Activated B cell treated with CpG ODN at 0.5 μM for 24 hours (primary cell): ENCODE results near the gene DGLUCY. TPM values are rescaled to one million over a fixed set of nuclear protein-coding genes. Genes with fewer than 3 reads are reported as not detected.
"Not testable (repeated sequence)": the region's sequence is repeated elsewhere in the genome, so short reads cannot be mapped to it uniquely, and the experiment has no call there.

Source experiments
- ATAC-seq: fragments of 200-7000 bp; cut with Tn5 transposase; one replicate; pipeline ENCODE4 v1.10.0; 2021; ENCODE audit warnings: low read depth, mild to moderate bottlenecking, moderate library complexity
- CTCF ChIA-PET: fragments of 350-600 bp; sonication (Branson Sonifier 250); formaldehyde crosslinking; loops from one replicate; lab custom pipeline; 2021; ENCODE audit warnings: antibody characterized with exemption; lab: Charles Lee
- POLR2A ChIA-PET: fragments of 350-600 bp; sonication (Branson Sonifier 250); formaldehyde crosslinking; loops from one replicate; lab custom pipeline; 2021; ENCODE audit warnings: antibody characterized with exemption; lab: Charles Lee
- DNase-seq: peaks from one replicate; pipeline ENCODE4 v3.0.0; 2022
- H3K27ac Mint-ChIP-seq: one replicate; pipeline ENCODE4 v1.8.0; 2020; ENCODE audit warnings: mixed read lengths
- H3K27me3 Mint-ChIP-seq: one replicate; pipeline ENCODE4 v1.8.0; 2021; ENCODE audit warnings: mixed read lengths
- H3K36me3 Mint-ChIP-seq: one replicate; pipeline ENCODE4 v1.8.0; 2021; ENCODE audit warnings: low read depth, mixed read lengths
- H3K4me1 Mint-ChIP-seq: one replicate; pipeline ENCODE4 v1.8.0; 2021; ENCODE audit warnings: mixed read lengths
- H3K4me3 Mint-ChIP-seq: one replicate; pipeline ENCODE4 v1.8.0; 2020; ENCODE audit warnings: mild to moderate bottlenecking, mixed read lengths
- H3K9me3 Mint-ChIP-seq: one replicate; pipeline ENCODE4 v1.8.0; 2020; ENCODE audit warnings: mixed read lengths
- intact Hi-C: fragments of 100-400 bp; cut with micrococcal nuclease; formaldehyde crosslinking; loops from one replicate; pipeline ENCODE4 v1.15.1; 2024
- total RNA-seq: library from RNA; stranded (reverse); gene quantifications from 2 replicates; pipeline ENCODE4 v1.2.3, GENCODE V29; 2022
- TF ChIP-seq, protein P1 (sequence below): fragments of 200-600 bp; IDR thresholded peaks from one replicate; pipeline ENCODE4 v1.8.0; 2022; ENCODE audit warnings: antibody characterized with exemption, mild to moderate bottlenecking

DGLUCY gene
- total RNA-seq, 1 donor from 2014 or later: 92.7 TPM

DNA sequence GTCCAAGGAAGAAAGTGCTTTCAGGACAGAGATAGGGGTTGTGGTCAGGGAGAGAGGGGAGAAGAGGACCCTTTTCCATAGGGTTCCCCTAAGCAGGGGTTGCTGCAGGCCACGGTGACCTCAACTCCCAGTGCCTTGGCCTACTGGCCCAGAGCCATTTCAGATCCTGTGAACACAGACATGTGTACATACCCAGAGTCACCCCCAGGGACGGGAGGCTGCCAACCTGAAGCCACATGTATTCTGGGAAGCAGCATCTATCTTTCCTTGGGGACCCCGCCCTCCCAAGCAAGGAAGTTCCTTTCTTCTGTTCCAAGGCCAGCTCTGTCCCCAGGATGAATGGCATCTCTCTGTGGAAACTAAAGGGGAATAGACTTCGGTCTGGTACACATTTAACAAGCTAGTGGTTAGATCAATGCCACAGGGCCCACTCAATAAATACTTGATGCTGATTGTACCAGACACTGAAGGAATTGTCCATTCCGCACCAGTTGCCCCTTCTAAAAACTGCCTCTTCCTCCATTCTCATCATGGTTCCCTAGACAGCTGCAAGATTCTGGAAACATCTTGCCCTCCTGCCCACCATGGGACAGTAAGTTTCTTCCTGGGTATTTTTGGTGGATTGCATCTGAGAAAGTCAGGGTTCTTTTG lies 25.2 kb upstream of the DGLUCY start:
- Mint-ChIP-seq H3K27ac (no peak overlapping the region), H3K27me3 (no peaks in the 10 kb centered on the region)

DNA sequence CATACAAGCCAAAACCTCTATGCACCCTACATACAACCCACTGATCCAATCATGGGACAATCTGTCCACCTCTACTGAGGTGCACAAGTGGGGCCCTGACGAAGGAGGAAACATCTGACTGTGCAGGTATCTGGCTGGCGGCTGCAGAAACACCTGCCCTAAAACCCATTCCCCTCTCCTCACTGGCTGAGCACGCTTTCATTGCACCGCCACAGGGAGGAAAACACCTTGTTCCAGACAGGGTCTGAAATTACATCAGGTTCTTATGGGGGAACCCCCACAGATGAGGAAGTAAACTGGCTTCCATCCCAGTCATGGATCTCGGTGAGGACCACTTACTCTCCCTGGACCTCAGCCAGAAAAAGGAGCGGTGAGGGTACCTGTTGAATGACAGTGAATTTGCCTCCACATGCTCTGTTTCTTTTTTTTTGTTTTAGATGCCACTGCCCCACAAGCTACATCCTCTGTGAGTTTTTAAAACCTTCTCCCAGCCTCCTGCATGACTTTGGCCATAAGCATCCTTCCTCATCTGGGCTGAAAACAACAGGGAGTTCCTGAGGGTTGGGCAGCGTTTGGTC lies 23.8 kb upstream of the DGLUCY start:
- ATAC-seq (no peak), DNase-seq (no peak)
- intact Hi-C loops: no loop called here
- TF ChIP-seq, protein P1, sequence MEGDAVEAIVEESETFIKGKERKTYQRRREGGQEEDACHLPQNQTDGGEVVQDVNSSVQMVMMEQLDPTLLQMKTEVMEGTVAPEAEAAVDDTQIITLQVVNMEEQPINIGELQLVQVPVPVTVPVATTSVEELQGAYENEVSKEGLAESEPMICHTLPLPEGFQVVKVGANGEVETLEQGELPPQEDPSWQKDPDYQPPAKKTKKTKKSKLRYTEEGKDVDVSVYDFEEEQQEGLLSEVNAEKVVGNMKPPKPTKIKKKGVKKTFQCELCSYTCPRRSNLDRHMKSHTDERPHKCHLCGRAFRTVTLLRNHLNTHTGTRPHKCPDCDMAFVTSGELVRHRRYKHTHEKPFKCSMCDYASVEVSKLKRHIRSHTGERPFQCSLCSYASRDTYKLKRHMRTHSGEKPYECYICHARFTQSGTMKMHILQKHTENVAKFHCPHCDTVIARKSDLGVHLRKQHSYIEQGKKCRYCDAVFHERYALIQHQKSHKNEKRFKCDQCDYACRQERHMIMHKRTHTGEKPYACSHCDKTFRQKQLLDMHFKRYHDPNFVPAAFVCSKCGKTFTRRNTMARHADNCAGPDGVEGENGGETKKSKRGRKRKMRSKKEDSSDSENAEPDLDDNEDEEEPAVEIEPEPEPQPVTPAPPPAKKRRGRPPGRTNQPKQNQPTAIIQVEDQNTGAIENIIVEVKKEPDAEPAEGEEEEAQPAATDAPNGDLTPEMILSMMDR: no peak
- Mint-ChIP-seq H3K4me1 (peaks cover 8% of the 10 kb centered on the region), H3K36me3 (no peaks in the 10 kb centered on the region), H3K27ac (no peak overlapping the region), H3K27me3 (no peaks in the 10 kb centered on the region), H3K4me3 (no peak overlapping the region), H3K9me3 (no peaks in the 10 kb centered on the region)
- ChIA-PET POLR2A (interaction anchor here (0.8 kb wide), 1 partner anchor 29 kb away, joined by 4 read pairs; the partner anchor contains the start of gene RPS6KA5), CTCF (no interaction called here)

More for the DNA sequence above, 25.2 kb upstream of the DGLUCY start:
- Mint-ChIP-seq H3K36me3 (no peaks in the 10 kb centered on the region), H3K4me1 (peaks cover 8% of the 10 kb centered on the region), H3K4me3 (no peak overlapping the region), H3K9me3 (no peaks in the 10 kb centered on the region)
- CTCF ChIA-PET: no interaction called here
- TF ChIP-seq, protein P1: no peak
- POLR2A ChIA-PET: interaction anchor here (1.0 kb wide), 1 partner anchor 28 kb away, joined by 3 read pairs; the partner anchor contains the start of gene RPS6KA5
- intact Hi-C loops: no loop called here
- no peak for ATAC-seq
- no peak for DNase-seq

DNA sequence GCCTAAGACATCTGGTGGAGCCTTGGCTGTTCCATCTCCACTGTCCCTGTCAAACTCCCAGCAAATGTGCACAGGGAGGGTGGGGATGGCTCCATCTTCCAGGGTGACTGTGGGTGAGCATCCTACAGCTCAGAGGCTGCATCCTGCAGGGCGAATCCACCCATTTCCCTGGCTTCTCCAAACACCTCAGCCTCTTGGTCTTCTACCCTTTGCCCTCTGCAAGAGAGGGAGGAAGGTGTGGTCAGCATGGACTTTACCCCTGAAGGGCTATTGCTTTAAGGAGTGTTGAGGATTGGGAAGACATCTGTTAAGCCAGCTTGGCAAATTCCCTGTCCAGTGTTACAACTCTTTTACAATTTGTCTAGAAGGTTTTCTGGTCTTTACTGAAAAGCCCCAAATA lies 23.1 kb upstream of the DGLUCY start:
- ATAC-seq (no peak), DNase-seq (no peak)
- Mint-ChIP-seq H3K27me3 (no peaks in the 10 kb centered on the region), H3K36me3 (no peaks in the 10 kb centered on the region), H3K27ac (no peak overlapping the region), H3K4me3 (no peak overlapping the region), H3K9me3 (no peaks in the 10 kb centered on the region), H3K4me1 (peaks cover 8% of the 10 kb centered on the region)
- TF ChIP-seq, protein P1: no peak
- ChIA-PET CTCF (no interaction called here), POLR2A (interaction anchor here (0.8 kb wide), 1 partner anchor 30 kb away, joined by 4 read pairs; the partner anchor contains the start of gene RPS6KA5)
- intact Hi-C loops: no loop called here

DNA sequence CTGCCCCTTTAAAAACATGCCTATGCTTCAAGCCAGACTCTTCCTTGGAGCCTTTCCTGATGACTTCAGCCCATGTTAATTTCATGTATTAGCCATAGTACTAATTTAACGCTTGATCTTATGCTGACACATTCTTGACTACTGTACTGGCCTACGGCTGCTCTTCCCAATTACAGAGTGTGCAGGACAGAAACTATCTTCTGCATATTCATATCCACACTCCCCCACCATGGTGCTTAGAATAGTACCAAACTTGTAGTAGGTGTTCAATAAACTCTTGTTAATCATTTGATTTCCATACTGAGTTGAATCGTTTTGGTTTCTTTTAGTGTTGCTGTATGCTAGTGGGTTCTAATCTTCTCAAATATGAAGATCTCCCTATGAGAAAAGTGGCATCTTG lies 21.8 kb upstream of the DGLUCY start:
- no peak for DNase-seq
- intact Hi-C loops: no loop called here
- ATAC-seq: no peak
- H3K36me3 Mint-ChIP-seq: no peaks in the 10 kb centered on the region
- ChIA-PET CTCF (no interaction called here), POLR2A (no interaction called here)
- TF ChIP-seq, protein P1: no peak
- no peak overlapping the region for H3K27ac Mint-ChIP-seq
- no peaks in the 10 kb centered on the region for H3K27me3 Mint-ChIP-seq
- no peaks in the 10 kb centered on the region for H3K9me3 Mint-ChIP-seq
- no peak overlapping the region for H3K4me3 Mint-ChIP-seq
- H3K4me1 Mint-ChIP-seq: peaks cover 7% of the 10 kb centered on the region

DNA sequence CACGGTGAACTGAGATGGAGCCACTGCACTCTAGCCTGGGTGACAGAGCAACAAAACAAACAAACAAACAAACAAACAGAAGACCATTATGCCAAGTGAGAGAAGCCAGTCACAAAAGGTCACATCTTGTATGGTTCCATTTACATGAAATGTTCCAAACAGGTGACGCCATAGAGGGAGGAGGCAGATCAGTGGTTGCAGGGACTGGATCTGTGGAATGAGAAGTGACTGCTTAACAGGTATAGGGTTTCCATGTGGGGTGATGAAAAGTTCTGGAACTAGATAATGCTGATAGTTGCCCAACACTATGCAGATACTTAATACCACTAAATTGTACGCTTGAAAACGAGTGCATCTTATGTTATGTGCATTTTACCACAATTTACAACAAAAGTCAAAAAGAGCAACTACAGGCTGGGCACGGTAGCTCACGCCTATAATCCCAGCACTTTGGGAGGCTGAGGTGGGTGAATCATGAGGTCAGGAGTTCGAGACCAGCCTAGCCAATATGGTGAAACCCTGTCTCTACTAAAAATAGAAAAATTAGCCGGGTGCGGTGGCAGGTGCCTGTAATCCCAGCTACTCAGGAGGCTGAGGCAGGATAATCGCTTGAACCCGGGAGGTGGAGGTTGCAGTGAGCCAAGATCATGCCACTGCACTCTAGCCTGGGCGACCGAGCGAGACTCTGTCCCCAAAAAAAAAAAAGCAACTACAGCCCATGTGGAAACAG lies 20.0 kb upstream of the DGLUCY start:
- POLR2A ChIA-PET, H3K9me3 Mint-ChIP-seq, H3K4me1 Mint-ChIP-seq, H3K4me3 Mint-ChIP-seq, intact Hi-C loops, H3K27me3 Mint-ChIP-seq, DNase-seq, ATAC-seq, CTCF ChIA-PET, H3K27ac Mint-ChIP-seq, H3K36me3 Mint-ChIP-seq: not testable (repeated sequence)
